Neuronal stem cell (in vitro differentiated cells): ENCODE data around the gene DNAH2.

ENCODE experiments used
- DNase-seq: peaks from one replicate; pipeline ENCODE4 v3.0.0-alpha.2; 2013; ENCODE audit warnings: low spot score
- H2AFZ ChIP-seq: one replicate; pipeline ENCODE4 v1.6.1; 2013; ENCODE audit warnings: mild to moderate bottlenecking, low read length, inconsistent platforms
- H2AK5ac ChIP-seq: 2 replicates; pipeline ENCODE4 v1.6.1; 2013; ENCODE audit warnings: low read depth, mild to moderate bottlenecking, inconsistent platforms, low read length, moderate library complexity, mixed read lengths
- H2BK120ac ChIP-seq: 2 replicates; pipeline ENCODE4 v1.6.1; 2013; ENCODE audit warnings: low read depth, mild to moderate bottlenecking, inconsistent platforms, low read length, moderate library complexity, mixed read lengths
- H2BK12ac ChIP-seq: one replicate; pipeline ENCODE4 v1.6.1; 2013; ENCODE audit warnings: low read length, inconsistent platforms
- H2BK15ac ChIP-seq: 2 replicates; pipeline ENCODE4 v1.6.1; 2013; ENCODE audit warnings: mild to moderate bottlenecking, low read length, inconsistent platforms, mixed read lengths
- H2BK5ac ChIP-seq: one replicate; pipeline ENCODE4 v1.6.1; 2013; ENCODE audit warnings: inconsistent platforms, mild to moderate bottlenecking, low read length, moderate library complexity
- H3K14ac ChIP-seq: one replicate; pipeline ENCODE4 v1.6.1; 2013; ENCODE audit warnings: low read length, inconsistent platforms
- H3K18ac ChIP-seq: 2 replicates; pipeline ENCODE4 v1.6.1; 2013; ENCODE audit warnings: low read length, inconsistent platforms
- H3K23ac ChIP-seq: 2 replicates; pipeline ENCODE4 v1.6.1; 2013; ENCODE audit warnings: low read depth, mild to moderate bottlenecking, mixed read lengths, low read length, inconsistent platforms; ENCODE audit not compliant: poor library complexity
- H3K27ac ChIP-seq: replicated peaks from 3 replicates; pipeline ENCODE4 v1.5.1; 2013; ENCODE audit warnings: low read length, inconsistent platforms
- H3K27me3 ChIP-seq, 3 experiments: 2 replicates each; pipeline ENCODE4 v1.6.1; 2013; ENCODE audit warnings: low read length in 3 of 3, mild to moderate bottlenecking in 2 of 3, inconsistent platforms in 1 of 3, low read depth in 1 of 3, mixed read lengths in 1 of 3, moderate library complexity in 1 of 3; ENCODE audit not compliant: control insufficient read depth in 3 of 3, insufficient read depth in 3 of 3
- H3K36me3 ChIP-seq, 2 donors: replicated peaks in 1 of 2; 2 replicates each; pipeline ENCODE4 v1.6.1; 2013; ENCODE audit warnings: low read length in 2 of 2; ENCODE audit not compliant: control insufficient read depth in 2 of 2, insufficient read depth in 2 of 2
- H3K4ac ChIP-seq: 2 replicates; pipeline ENCODE4 v1.6.1; 2013; ENCODE audit warnings: inconsistent platforms, mild to moderate bottlenecking, low read length, moderate library complexity
- H3K4me1 ChIP-seq, 2 donors: 1 replicate in 1 of 2; 2 replicates in 1 of 2; pipeline ENCODE4 v1.6.1; 2013; ENCODE audit warnings: low read length in 2 of 2, low read depth in 1 of 2; ENCODE audit not compliant: control insufficient read depth in 2 of 2, insufficient read depth in 1 of 2
- H3K4me2 ChIP-seq: one replicate; pipeline ENCODE4 v1.6.1; 2013; ENCODE audit warnings: mild to moderate bottlenecking, low read length, inconsistent platforms; ENCODE audit not compliant: insufficient read depth, poor library complexity, severe bottlenecking
- H3K4me3 ChIP-seq, 2 donors: 2 replicates each; pipeline ENCODE4 v1.5.1; 2013; ENCODE audit warnings: low read length in 2 of 2, mild to moderate bottlenecking in 2 of 2, inconsistent platforms in 1 of 2, moderate library complexity in 1 of 2
- H3K79me1 ChIP-seq: one replicate; pipeline ENCODE4 v1.6.1; 2013; ENCODE audit warnings: low read depth, mild to moderate bottlenecking, inconsistent platforms, low read length, moderate library complexity
- H3K9ac ChIP-seq: one replicate; pipeline ENCODE4 v1.6.1; 2013; ENCODE audit warnings: mild to moderate bottlenecking, low read depth, low read length, inconsistent platforms; ENCODE audit not compliant: poor library complexity
- H3K9me3 ChIP-seq, 2 donors: replicated peaks in 1 of 2; 2 replicates each; pipeline versions ENCODE3 to v1.6.1; 2013; ENCODE audit warnings: low read length in 2 of 2, mild to moderate bottlenecking in 2 of 2, inconsistent platforms in 1 of 2, low read depth in 1 of 2, mixed read lengths in 1 of 2, moderate library complexity in 1 of 2; ENCODE audit not compliant: control insufficient read depth in 2 of 2, insufficient read depth in 1 of 2
- H4K8ac ChIP-seq: one replicate; pipeline ENCODE4 v1.6.1; 2013; ENCODE audit warnings: low read depth, mild to moderate bottlenecking, inconsistent platforms, low read length, moderate library complexity
- H4K91ac ChIP-seq: one replicate; pipeline ENCODE4 v1.6.1; 2013; ENCODE audit warnings: low read length, low read depth, mild to moderate bottlenecking, inconsistent platforms; ENCODE audit not compliant: poor library complexity
- WGBS, 2 donors: extraction: QIAGEN DNeasy Blood & Tissue Kit; methylation state at CpG; one replicate each; pipeline ENCODE4 v1.1.7; 2013; ENCODE audit warnings: missing lambda C conversion rate in 2 of 2, mixed read lengths in 1 of 2; ENCODE audit not compliant: insufficient read length in 2 of 2, insufficient replicate concordance in 1 of 2; ENCODE audit errors: extremely low coverage in 2 of 2; 5-methylcytosine and 5-hydroxymethylcytosine counted together

Gene DNAH2

DNA sequence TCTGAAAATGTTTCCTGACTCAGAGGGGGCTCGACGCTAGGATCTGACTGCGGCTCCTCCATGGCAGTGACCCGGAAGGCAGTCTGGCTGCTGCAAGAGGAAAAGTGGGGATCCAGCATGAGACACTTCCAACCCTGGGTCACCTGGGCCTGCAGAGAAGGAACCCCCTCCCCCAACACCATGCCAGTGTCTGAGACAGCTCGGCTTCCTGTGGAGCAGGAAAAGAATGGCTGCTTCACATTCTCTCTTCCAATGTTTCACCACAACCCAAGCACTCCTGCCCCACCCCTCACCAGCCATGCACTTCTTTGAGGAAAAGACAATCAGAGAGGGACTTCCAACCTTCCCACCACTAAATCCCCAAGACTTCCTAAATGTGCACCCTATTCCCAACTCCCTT lies 41.0 kb upstream of the DNAH2 start:
- Histone ChIP-seq H3K9ac (no peak overlapping the region), H3K27ac (no peak overlapping the region), H2BK120ac (no peak overlapping the region), H3K18ac (no peak overlapping the region), H2AK5ac (no peak overlapping the region), H3K23ac (no peak overlapping the region), H2AFZ (no peak overlapping the region), H3K36me3 (peaks cover 29 to 72% of the 10 kb centered on the region in 2 donors), H4K8ac (no peak overlapping the region), H3K79me1 (peaks cover 6% of the 10 kb centered on the region), H2BK12ac (no peak overlapping the region), H3K4me1 (peaks cover 0 to 8% of the 10 kb centered on the region in 2 donors), H3K9me3 (peaks cover 16 to 29% of the 10 kb centered on the region in 2 donors), H2BK5ac (no peak overlapping the region), H4K91ac (no peak overlapping the region), H3K27me3 (no peaks in the 10 kb centered on the region), H3K4ac (no peak overlapping the region), H3K4me3 (no peak overlapping the region), H2BK15ac (no peak overlapping the region), H3K4me2 (no peak overlapping the region), H3K14ac (no peak overlapping the region)
- DNase-seq: no peak
- WGBS, 2 donors: no CpG with 5 or more reads among the region's 5 CpGs

DNA sequence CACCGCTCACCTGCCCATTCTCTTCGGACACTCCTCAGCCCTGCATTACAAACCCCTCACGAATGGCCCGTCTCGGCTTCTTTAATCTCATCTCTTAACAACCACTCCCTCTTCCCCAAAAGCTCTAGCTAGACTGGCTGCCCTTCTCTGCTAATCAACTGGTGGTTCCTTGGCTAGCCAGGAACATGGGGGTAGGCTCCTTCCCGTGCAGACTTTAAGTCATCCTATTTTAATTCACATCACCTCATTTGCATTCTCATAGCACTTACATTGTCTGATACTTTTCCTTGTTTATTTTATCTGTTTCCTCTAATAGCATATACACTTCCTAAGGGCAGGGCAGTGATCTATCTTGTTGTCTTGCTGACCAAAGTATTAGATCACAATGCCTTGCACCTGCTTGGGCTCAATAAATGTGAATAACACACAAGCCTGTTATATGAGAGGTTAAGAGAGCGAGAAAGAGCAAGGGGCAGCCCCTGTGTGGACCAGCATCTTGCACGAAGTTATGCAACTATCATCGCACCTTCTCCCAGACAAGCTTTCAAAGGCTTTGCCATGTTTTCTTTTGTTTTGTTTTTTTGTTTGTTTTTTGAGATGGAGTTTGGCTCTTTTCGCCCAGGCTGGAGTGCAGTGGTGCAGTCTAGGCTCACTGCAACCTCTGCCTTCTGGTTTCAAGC lies 40.0 kb upstream of the DNAH2 start:
- no peak overlapping the region for H3K4me3 ChIP-seq
- no peak overlapping the region for H3K9ac ChIP-seq
- no peak overlapping the region for H2BK5ac ChIP-seq
- no peak overlapping the region for H2AK5ac ChIP-seq
- H3K4ac ChIP-seq: no peak overlapping the region
- no peak overlapping the region for H2BK15ac ChIP-seq
- no peak overlapping the region for H3K14ac ChIP-seq
- no peak overlapping the region for H3K4me2 ChIP-seq
- no peak for DNase-seq
- H3K18ac ChIP-seq: no peak overlapping the region
- H3K9me3 ChIP-seq: peaks cover 16 to 29% of the 10 kb centered on the region in 2 donors
- H3K27ac ChIP-seq: no peak overlapping the region
- peaks cover 24 to 67% of the 10 kb centered on the region in 2 donors for H3K36me3 ChIP-seq
- no peak overlapping the region for H2BK12ac ChIP-seq
- no peaks in the 10 kb centered on the region for H3K27me3 ChIP-seq
- no CpG with 5 or more reads among the region's 10 CpGs for WGBS, 2 donors
- H4K91ac ChIP-seq: no peak overlapping the region
- H3K23ac ChIP-seq: no peak overlapping the region
- H2AFZ ChIP-seq: no peak overlapping the region
- H2BK120ac ChIP-seq: no peak overlapping the region
- H3K4me1 ChIP-seq: peaks cover 0 to 8% of the 10 kb centered on the region in 2 donors
- peaks cover 9% of the 10 kb centered on the region for H3K79me1 ChIP-seq
- H4K8ac ChIP-seq: no peak overlapping the region

- H2BK15ac ChIP-seq: no peak overlapping the region
Measured at GRCh38 chr17:7684851-7685532, 32.6 kb upstream of the DNAH2 start.

GRCh38 chr17:7685533-7686221 lies 31.9 kb upstream of the DNAH2 start:
- WGBS, 2 donors: no CpG with 5 or more reads among the region's 44 CpGs
- H2AK5ac ChIP-seq: peak overlapping the region; percentile 86
- no peak overlapping the region for H3K4ac ChIP-seq
- H2AFZ ChIP-seq: no peak overlapping the region
- peak overlapping the region; percentile 96 for H3K27ac ChIP-seq
- peak overlapping the region; percentile 86 for H3K18ac ChIP-seq
- no peak overlapping the region for H4K8ac ChIP-seq
- peak overlapping the region; percentile 76 for H2BK5ac ChIP-seq
- H3K79me1 ChIP-seq: peaks cover 2% of the 10 kb centered on the region
- H3K27me3 ChIP-seq: no peaks in the 10 kb centered on the region
- peak overlapping the region; percentile 92 for H2BK120ac ChIP-seq
- no peak for DNase-seq
- peak overlapping the region; percentile 60 for H4K91ac ChIP-seq
- peak overlapping the region; percentile 92 for H3K4me2 ChIP-seq
- H3K4me1 ChIP-seq: peaks cover 5 to 13% of the 10 kb centered on the region in 2 donors
- H3K4me3 ChIP-seq: peak overlapping the region; percentile 88 to 92
- peaks cover 4 to 40% of the 10 kb centered on the region in 2 donors for H3K36me3 ChIP-seq
- no peaks in the 10 kb centered on the region for H3K9me3 ChIP-seq
- H3K9ac ChIP-seq: peak overlapping the region; percentile 94
- peak overlapping the region; percentile 97 for H3K23ac ChIP-seq
- peak overlapping the region; percentile 25 for H2BK15ac ChIP-seq
- H3K14ac ChIP-seq: peak overlapping the region; percentile 28
- no peak overlapping the region for H2BK12ac ChIP-seq

More at GRCh38 chr17:7684851-7685532, 32.6 kb upstream of the DNAH2 start:
- Histone ChIP-seq H3K27me3 (no peaks in the 10 kb centered on the region), H4K91ac (no peak overlapping the region), H2BK120ac (peak overlapping the region; percentile 92), H3K4me2 (peak overlapping the region; percentile 48), H2BK12ac (no peak overlapping the region), H3K27ac (no peak overlapping the region), H3K9ac (no peak overlapping the region), H3K18ac (no peak overlapping the region), H3K4ac (no peak overlapping the region), H3K9me3 (no peaks in the 10 kb centered on the region), H4K8ac (no peak overlapping the region), H2BK5ac (peak overlapping the region; percentile 76), H3K23ac (no peak overlapping the region), H3K4me1 (peaks cover 5 to 13% of the 10 kb centered on the region in 2 donors), H3K4me3 (peak overlapping the region; percentile 88 to 92), H3K79me1 (peaks cover 2% of the 10 kb centered on the region), H2AK5ac (no peak overlapping the region), H3K36me3 (peaks cover under 1 to 36% of the 10 kb centered on the region in 2 donors), H3K14ac (no peak overlapping the region), H2AFZ (no peak overlapping the region)
- WGBS, 2 donors: 100% methylated on average over 2 of the region's 15 CpGs; no CpG with 5 or more reads in 1 of the 2 donors
- DNase-seq: no peak
